Ovary (tissue), 9 donors: ENCODE data around the gene DFFA. TPM values are rescaled to one million over a fixed set of nuclear protein-coding genes. Genes with fewer than 3 reads are reported as not detected.

Source experiments
- DNase-seq, 5 donors: peaks; one replicate each; pipeline ENCODE4 v3.0.0-alpha.2; 2019 to 2020
- H3K27ac ChIP-seq, 2 donors: fragments of 200-600 bp; one replicate each; pipeline versions ENCODE4 v1.5.1 to v1.8.0; 2019 to 2022
- H3K27me3 ChIP-seq: fragments of 200-600 bp; one replicate; pipeline ENCODE4 v1.8.0; 2022
- H3K36me3 ChIP-seq: fragments of 200-600 bp; sonication (generic); one replicate; pipeline ENCODE4 v1.5.1; 2019
- H3K4me1 ChIP-seq: one replicate; pipeline ENCODE4 v1.8.1; 2013; ENCODE audit warnings: mild to moderate bottlenecking, moderate library complexity; ENCODE audit not compliant: insufficient read depth
- H3K4me3 ChIP-seq: fragments of 200-600 bp; sonication (generic); one replicate; pipeline ENCODE4 v1.5.1; 2017
- H3K9me3 ChIP-seq, 2 donors: fragments of 200-600 bp in 1 of 2; sonication (generic) in 1 of 2; one replicate each; pipeline versions ENCODE4 v1.5.1 to v1.8.1; 2013 to 2019; ENCODE audit warnings: mild to moderate bottlenecking in 1 of 2, moderate library complexity in 1 of 2
- CTCF ChIP-seq, 3 donors: fragments of 450-650 bp in 2 of 3; fragments of 200-600 bp in 1 of 3; IDR thresholded peaks; one replicate each; pipeline versions ENCODE4 v1.5.1 to v1.8.0; 2016 to 2022; ENCODE audit warnings: antibody characterized with exemption in 3 of 3, mild to moderate bottlenecking in 1 of 3
- EP300 ChIP-seq: sonication (generic); formaldehyde crosslinking; IDR thresholded peaks from one replicate; pipeline ENCODE4 v1.6.1; 2017; ENCODE audit warnings: antibody characterized with exemption
- POLR2A ChIP-seq: fragments of 450-650 bp; IDR thresholded peaks from one replicate; pipeline ENCODE4 v1.6.1; 2017; ENCODE audit warnings: antibody characterized with exemption, mild to moderate bottlenecking, moderate library complexity
- WGBS, 3 donors: extraction: QIAGEN DNeasy Blood & Tissue Kit in 1 of 3; methylation state at CpG; one replicate each; pipeline versions ENCODE4 v1.1.5 to v1.1.7; 2013 to 2017; 5-methylcytosine and 5-hydroxymethylcytosine counted together
- intact Hi-C, 4 donors: fragments of 100-400 bp; cut with DNase I; formaldehyde crosslinking; loops; one replicate each; pipeline versions ENCODE4 v1.11.0 to v1.15.1; 2022 to 2023
- polyA plus RNA-seq, 2 donors: library from polyadenylated mRNA; stranded (reverse); fragments of 200-250 nt in 1 of 2; fragments of 350-450 nt in 1 of 2; fragmentation: Illumina TruSeq in 1 of 2; extraction: RNeasy Lipid Tissue Mini Kit (QIAGEN cat#74804) in 1 of 2; gene quantifications; one replicate each; pipeline ENCODE4 v1.2.3, GENCODE V29; 2013 to 2014
- total RNA-seq, 7 donors: library from RNA; depleted of rRNA in 2 of 7; stranded (reverse); fragments of >200 nt in 2 of 7; fragmentation: NEBNext Ultra II Directional in 3 of 7; extraction: Animal tissue kit (Norgen Biotek cat#: 25700) in 3 of 7; gene quantifications; one replicate each; pipeline versions ENCODE4 v1.1.0 to v1.2.4, GENCODE V29; 2016 to 2023
- donor health status: DM: no; HTN: no; CAD: no; lungs with moderate emphysema.
- donor health status: DM: no; HTN: no; CAD: no.
- donor health status: Bipolar disorder and iron deficiency.
- donor health status: DM: yes; HTN: yes; CAD: no.
- donor health status: DM: no; HTN: no; CAD: no.
- donor health status: DM: yes; HTN: yes; CAD: no.

DFFA gene
- total and polyA plus RNA-seq, 9 donors: 14.8 to 37.4 (median 33.0) TPM

GRCh38 chr1:10446790-10447422, 25.4 kb downstream of the DFFA start:
- TF ChIP-seq EP300: no peak
- TF ChIP-seq POLR2A: no peak
- no peak for TF ChIP-seq CTCF (IDR thresholded peaks at IDR 0.05)
- Histone ChIP-seq H3K36me3 (no peaks in the 10 kb centered on the region), H3K9me3 (no peaks in the 10 kb centered on the region), H3K4me3 (no peak overlapping the region), H3K4me1 (no peaks in the 10 kb centered on the region), H3K27ac (no peak overlapping the region), H3K27me3 (no peaks in the 10 kb centered on the region)
- intact Hi-C loops: no loop called here
- no peak for DNase-seq
- WGBS, 3 donors: 96 to 98% (median 97%) methylated on average over 7 of the region's 7 CpGs

- 87 to 89% (median 88%) methylated on average over 7 of the region's 7 CpGs for WGBS, 3 donors
- no peak for DNase-seq
- intact Hi-C loops: no loop called here
- no peaks in the 10 kb centered on the region for H3K27me3 ChIP-seq
- no peak overlapping the region for H3K27ac ChIP-seq
- H3K9me3 ChIP-seq: no peaks in the 10 kb centered on the region
- no peak for TF ChIP-seq EP300
- TF ChIP-seq CTCF (IDR thresholded peaks at IDR 0.05): no peak
- TF ChIP-seq POLR2A: no peak
- H3K4me3 ChIP-seq: no peak overlapping the region
- H3K4me1 ChIP-seq: no peaks in the 10 kb centered on the region
- H3K36me3 ChIP-seq: no peaks in the 10 kb centered on the region
Observed at GRCh38 chr1:10444795-10445397, 27.4 kb downstream of the DFFA start.

- intact Hi-C loops: no loop called here
- no peaks in the 10 kb centered on the region for H3K36me3 ChIP-seq
- TF ChIP-seq POLR2A: no peak
- TF ChIP-seq CTCF (IDR thresholded peaks at IDR 0.05): no peak
- no peak for TF ChIP-seq EP300
Observed at GRCh38 chr1:10444248-10444647, 28.1 kb downstream of the DFFA start.

GRCh38 chr1:10440794-10441193, 31.5 kb downstream of the DFFA start:
- TF ChIP-seq POLR2A: no peak
- no peak for TF ChIP-seq CTCF (IDR thresholded peaks at IDR 0.05)
- no peak for TF ChIP-seq EP300
- WGBS, 3 donors: 94 to 96% (median 95%) methylated on average over 5 of the region's 5 CpGs

More at GRCh38 chr1:10444248-10444647, 28.1 kb downstream of the DFFA start:
- Histone ChIP-seq H3K9me3 (no peaks in the 10 kb centered on the region), H3K27ac (no peak overlapping the region), H3K27me3 (no peaks in the 10 kb centered on the region), H3K4me1 (no peaks in the 10 kb centered on the region), H3K4me3 (no peak overlapping the region)
- DNase-seq: no peak
- WGBS, 3 donors: 91 to 97% (median 93%) methylated on average over 6 of the region's 6 CpGs

More at GRCh38 chr1:10440794-10441193, 31.5 kb downstream of the DFFA start:
- no peak overlapping the region for H3K4me3 ChIP-seq
- H3K27me3 ChIP-seq: no peaks in the 10 kb centered on the region
- no peak overlapping the region for H3K27ac ChIP-seq
- DNase-seq: no peak
- no peaks in the 10 kb centered on the region for H3K4me1 ChIP-seq
- no peaks in the 10 kb centered on the region for H3K9me3 ChIP-seq
- H3K36me3 ChIP-seq: no peaks in the 10 kb centered on the region
- intact Hi-C loops: no loop called here
